ENCODE results near the gene NRF1.

GRCh38 chr7:129635300-129636029 is 23.9 kb downstream of the NRF1 start:
- TF ChIP-seq POLR2A (IDR thresholded peaks at IDR 0.05; ENCODE audit: low read depth, low read length) (no peak), TAF1 (IDR thresholded peaks at IDR 0.05; ENCODE audit: low read depth, low read length) (no peak)
